Measurements from ENCODE around the gene OVAAL.

Gene OVAAL

DNA sequence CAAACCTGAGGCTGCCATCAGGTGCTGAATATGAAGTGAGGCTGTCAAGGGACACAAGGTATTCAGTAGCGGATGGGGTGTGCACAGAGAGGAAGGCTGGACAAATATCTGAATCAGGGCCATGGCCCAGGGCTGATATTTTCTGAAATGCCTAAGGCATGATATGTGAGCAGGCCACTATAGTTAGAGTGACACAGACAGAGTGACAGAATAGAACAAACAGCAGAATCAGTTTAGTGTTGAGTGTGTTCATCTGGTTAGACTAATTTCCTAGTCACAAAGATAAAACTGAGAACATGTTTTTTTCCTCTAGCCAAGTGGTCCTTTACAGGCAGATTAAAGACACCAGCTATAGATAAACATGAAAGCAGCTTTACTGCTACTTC, 3.9 kb downstream of the OVAAL start:
- no peaks in the 10 kb centered on the region for H3K9me3 Mint-ChIP-seq
- H3K4me1 Mint-ChIP-seq, result no peaks in the 10 kb centered on the region
- no peaks in the 10 kb centered on the region for H3K36me3 Mint-ChIP-seq (ENCODE audit: low read depth)
- no peak overlapping the region for H3K4me3 Mint-ChIP-seq
- TF ChIP-seq, protein P1, sequence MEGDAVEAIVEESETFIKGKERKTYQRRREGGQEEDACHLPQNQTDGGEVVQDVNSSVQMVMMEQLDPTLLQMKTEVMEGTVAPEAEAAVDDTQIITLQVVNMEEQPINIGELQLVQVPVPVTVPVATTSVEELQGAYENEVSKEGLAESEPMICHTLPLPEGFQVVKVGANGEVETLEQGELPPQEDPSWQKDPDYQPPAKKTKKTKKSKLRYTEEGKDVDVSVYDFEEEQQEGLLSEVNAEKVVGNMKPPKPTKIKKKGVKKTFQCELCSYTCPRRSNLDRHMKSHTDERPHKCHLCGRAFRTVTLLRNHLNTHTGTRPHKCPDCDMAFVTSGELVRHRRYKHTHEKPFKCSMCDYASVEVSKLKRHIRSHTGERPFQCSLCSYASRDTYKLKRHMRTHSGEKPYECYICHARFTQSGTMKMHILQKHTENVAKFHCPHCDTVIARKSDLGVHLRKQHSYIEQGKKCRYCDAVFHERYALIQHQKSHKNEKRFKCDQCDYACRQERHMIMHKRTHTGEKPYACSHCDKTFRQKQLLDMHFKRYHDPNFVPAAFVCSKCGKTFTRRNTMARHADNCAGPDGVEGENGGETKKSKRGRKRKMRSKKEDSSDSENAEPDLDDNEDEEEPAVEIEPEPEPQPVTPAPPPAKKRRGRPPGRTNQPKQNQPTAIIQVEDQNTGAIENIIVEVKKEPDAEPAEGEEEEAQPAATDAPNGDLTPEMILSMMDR (IDR thresholded peaks at IDR 0.05; ENCODE audit: unreplicated experiment in 3 of 3), result no peak
- H3K27me3 Mint-ChIP-seq (ENCODE audit: low read depth), result peaks cover 4% of the 10 kb centered on the region
- H3K27ac Mint-ChIP-seq, result no peak overlapping the region

DNA sequence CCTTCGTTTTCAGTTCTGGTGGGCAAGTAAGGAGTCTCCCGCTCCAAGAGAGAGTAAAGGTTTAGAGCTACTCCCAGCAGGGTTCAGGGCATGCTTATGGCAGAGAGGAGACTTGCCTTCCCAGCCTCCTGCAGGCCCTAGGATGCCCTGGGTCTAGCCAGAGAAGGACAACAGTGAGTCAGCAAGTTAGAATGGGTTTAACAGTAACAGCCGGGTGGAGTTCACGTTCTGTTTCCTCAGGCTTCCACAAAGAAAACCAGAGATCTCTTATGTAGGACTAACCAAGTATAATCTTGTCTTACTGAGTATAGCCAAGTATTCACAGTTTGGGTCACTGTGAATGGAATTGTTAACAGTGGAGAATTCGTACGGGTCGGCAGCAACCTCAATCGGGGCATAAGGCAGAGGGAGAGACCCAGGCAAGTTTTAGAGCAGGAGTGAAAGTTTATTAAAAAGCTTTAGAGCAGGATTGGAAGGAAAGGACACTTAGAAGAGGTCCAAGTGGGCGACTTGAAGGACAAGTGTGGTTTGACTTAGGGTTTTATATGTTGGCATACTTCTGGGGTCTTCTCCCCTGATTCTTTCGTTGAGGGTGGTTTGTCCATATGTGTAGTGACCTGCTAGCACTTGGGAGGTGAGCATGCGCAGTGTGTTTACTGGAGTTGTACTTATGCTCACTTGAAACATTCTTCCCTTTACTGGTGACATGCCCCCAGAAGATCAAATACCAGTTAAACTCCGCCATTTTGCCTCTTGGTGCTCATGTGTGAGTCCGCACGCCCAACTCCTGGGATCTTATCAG, 4.5 kb downstream of the OVAAL start:
- H3K27ac Mint-ChIP-seq, result no peak overlapping the region
- no peaks in the 10 kb centered on the region for H3K4me1 Mint-ChIP-seq
- H3K36me3 Mint-ChIP-seq (ENCODE audit: low read depth), result no peaks in the 10 kb centered on the region
- TF ChIP-seq, protein P1 (IDR thresholded peaks at IDR 0.05; ENCODE audit: unreplicated experiment in 3 of 3), result no peak
- H3K9me3 Mint-ChIP-seq, result no peaks in the 10 kb centered on the region
- no peak overlapping the region for H3K4me3 Mint-ChIP-seq
- H3K27me3 Mint-ChIP-seq (ENCODE audit: low read depth), result peaks cover 4% of the 10 kb centered on the region

DNA sequence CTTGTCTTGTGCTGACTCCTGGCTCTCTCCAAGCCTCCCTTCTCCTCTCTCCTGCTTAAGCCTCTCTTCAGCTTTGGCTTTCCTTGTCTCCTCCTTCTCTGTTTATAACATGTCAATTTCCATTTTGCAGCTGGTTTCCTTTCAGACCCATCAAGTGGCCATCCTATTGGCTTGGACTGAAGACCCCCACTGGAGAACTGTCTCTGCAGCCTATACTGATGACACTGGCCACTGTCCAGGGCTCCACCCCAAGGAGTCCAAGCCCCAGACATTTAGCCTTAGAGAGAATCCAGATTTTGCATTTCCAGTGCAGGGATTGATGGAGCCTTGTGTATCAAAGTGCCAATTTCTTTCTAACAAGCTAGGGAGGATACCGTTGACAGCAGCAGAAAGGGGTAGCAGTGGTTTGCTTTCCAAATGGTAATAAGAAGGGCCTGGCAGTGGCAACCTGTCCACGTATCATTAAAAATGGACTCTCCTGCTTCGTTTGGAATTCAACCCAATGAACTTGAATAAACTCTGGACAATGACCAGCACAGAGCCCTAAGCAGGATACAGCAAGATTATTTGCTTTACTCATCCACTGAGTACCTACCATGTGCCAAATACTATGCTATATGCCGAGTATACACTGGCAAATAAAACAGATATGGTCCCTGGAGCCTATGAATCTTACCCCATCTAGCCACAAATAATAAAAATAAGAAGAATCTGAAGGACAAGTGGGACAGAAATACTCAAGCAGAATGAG, 6.5 kb downstream of the OVAAL start:
- Mint-ChIP-seq H3K27ac (no peak overlapping the region), H3K27me3 (ENCODE audit: low read depth) (peaks cover 4% of the 10 kb centered on the region), H3K4me1 (no peaks in the 10 kb centered on the region)

DNA sequence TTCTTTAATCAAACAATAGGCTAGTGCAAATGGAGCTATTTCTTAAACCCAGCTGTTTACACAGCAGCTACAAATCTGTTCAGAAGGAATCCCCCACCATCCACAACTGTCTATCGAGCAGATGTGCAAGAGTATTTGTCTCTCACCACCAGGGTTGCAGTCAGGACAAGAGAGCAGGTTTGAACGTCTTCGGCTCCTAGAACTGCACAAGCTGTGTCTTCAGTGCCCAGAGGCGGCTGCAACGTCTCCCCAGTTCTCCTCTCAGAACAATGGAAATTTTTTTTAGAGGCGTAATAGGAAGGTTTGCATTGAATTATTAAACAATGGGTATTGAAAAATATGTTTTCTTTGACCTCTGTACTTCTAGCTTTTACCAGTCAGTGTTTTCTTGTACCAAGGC, 7.3 kb downstream of the OVAAL start:
- Mint-ChIP-seq H3K4me3 (no peak overlapping the region), H3K9me3 (no peaks in the 10 kb centered on the region), H3K27ac (no peak overlapping the region), H3K4me1 (no peaks in the 10 kb centered on the region), H3K27me3 (ENCODE audit: low read depth) (peaks cover 3% of the 10 kb centered on the region), H3K36me3 (ENCODE audit: low read depth) (no peaks in the 10 kb centered on the region)
- TF ChIP-seq, protein P1 (IDR thresholded peaks at IDR 0.05; ENCODE audit: unreplicated experiment in 3 of 3), result no peak

More for the DNA sequence above, 6.5 kb downstream of the OVAAL start:
- Mint-ChIP-seq H3K9me3 (no peaks in the 10 kb centered on the region), H3K36me3 (ENCODE audit: low read depth) (no peaks in the 10 kb centered on the region), H3K4me3 (no peak overlapping the region)
- TF ChIP-seq, protein P1 (IDR thresholded peaks at IDR 0.05; ENCODE audit: unreplicated experiment in 3 of 3), result no peak

DNA sequence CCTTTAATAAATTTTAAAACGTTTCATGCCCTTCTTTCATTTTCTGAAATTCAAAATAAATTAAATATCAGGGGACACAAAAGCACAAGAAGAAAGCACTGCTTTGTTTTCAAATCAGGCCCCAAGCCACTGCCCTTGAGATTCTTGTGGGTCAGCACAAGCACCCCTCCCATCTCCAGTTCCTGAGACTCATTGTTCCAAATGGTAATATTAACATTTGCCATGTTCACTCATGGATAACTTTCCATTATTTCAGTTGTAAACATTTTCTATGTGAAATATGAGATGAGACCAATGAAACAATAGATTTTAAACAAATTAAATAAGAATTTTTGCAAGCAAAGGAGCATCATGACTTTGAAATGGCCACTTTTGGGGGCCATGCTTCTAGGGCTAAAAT, 7.7 kb downstream of the OVAAL start:
- H3K4me1 Mint-ChIP-seq, result no peaks in the 10 kb centered on the region
- no peaks in the 10 kb centered on the region for H3K9me3 Mint-ChIP-seq
- no peak overlapping the region for H3K4me3 Mint-ChIP-seq
- no peaks in the 10 kb centered on the region for H3K27me3 Mint-ChIP-seq (ENCODE audit: low read depth)
- H3K27ac Mint-ChIP-seq, result no peak overlapping the region
- H3K36me3 Mint-ChIP-seq (ENCODE audit: low read depth), result no peaks in the 10 kb centered on the region
- TF ChIP-seq, protein P1 (IDR thresholded peaks at IDR 0.05; ENCODE audit: unreplicated experiment in 3 of 3), result no peak
